ENCODE results near the gene KIAA1671.

DNA sequence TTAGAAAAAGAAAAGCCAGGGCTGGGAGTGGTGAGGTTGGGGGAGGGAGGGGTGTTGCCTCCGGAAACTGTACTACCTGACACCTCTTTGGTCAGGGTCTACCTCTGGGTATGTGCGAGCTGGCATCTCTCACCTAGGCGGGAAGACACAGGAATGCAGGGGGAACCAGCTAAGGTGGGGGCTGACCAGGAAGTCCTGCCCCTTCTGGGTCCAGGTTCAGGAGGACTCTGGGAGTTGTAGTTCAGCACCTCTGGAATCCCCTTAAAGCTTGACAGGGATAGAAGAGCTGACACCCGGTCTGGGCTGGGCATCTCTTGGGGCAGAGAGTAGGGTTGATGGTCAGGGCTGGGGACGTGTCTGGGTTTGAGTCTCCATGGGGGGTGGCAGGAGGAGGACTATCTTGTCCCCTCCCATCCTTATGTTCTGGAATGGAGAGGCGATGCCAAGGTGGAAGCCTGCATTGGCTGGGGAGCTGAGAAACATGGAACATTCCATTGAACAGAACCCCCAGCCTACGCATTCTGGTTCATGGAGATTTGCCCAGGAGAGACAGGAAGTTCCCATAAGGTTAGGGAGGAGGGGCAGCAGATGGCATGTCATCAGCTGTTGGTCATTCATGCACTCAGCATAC is 2.1 kb upstream of the KIAA1671 start:
- TF ChIP-seq, protein P1, sequence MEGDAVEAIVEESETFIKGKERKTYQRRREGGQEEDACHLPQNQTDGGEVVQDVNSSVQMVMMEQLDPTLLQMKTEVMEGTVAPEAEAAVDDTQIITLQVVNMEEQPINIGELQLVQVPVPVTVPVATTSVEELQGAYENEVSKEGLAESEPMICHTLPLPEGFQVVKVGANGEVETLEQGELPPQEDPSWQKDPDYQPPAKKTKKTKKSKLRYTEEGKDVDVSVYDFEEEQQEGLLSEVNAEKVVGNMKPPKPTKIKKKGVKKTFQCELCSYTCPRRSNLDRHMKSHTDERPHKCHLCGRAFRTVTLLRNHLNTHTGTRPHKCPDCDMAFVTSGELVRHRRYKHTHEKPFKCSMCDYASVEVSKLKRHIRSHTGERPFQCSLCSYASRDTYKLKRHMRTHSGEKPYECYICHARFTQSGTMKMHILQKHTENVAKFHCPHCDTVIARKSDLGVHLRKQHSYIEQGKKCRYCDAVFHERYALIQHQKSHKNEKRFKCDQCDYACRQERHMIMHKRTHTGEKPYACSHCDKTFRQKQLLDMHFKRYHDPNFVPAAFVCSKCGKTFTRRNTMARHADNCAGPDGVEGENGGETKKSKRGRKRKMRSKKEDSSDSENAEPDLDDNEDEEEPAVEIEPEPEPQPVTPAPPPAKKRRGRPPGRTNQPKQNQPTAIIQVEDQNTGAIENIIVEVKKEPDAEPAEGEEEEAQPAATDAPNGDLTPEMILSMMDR (conservative IDR thresholded peaks at IDR 0.05; ENCODE audit: low read depth, low read length): no peak
- TF ChIP-seq EZH2 (IDR thresholded peaks at IDR 0.05; ENCODE audit: borderline replicate concordance, low read depth, low read length, poor library complexity, severe bottlenecking): no peak

Measured in A673 (cell line).